H1 (cell line): ENCODE measurements around the gene RNF208. TPM values are rescaled to one million over a fixed set of nuclear protein-coding genes. Genes with fewer than 3 reads are reported as not detected.

ENCODE experiments used
- ATF2 ChIP-seq: IDR thresholded peaks from 2 replicates; pipeline ENCODE4 v1.6.1; 2012; ENCODE audit warnings: low read length, inconsistent platforms
- EZH2 ChIP-seq: fragments of 200-600 bp; sonication (generic); IDR thresholded peaks from 2 replicates; pipeline ENCODE4 v1.7.1; 2012; ENCODE audit warnings: low read depth, mild to moderate bottlenecking, moderate library complexity, low read length, inconsistent platforms; ENCODE audit not compliant: severe bottlenecking
- HDAC2 ChIP-seq, 2 experiments: fragments of 300-600 bp in 1 of 2; sonication (generic) in 1 of 2; IDR thresholded peaks; 2 replicates each; pipeline ENCODE4 v1.6.1; 2011 to 2012; ENCODE audit warnings: low read depth in 2 of 2, low read length in 2 of 2, mild to moderate bottlenecking in 2 of 2, moderate library complexity in 2 of 2, borderline replicate concordance in 1 of 2, inconsistent platforms in 1 of 2
- POLR2A ChIP-seq, 2 experiments: IDR thresholded peaks; 1 replicate in 1 of 2; 2 replicates in 1 of 2; pipeline ENCODE4 v1.6.1; 2011; ENCODE audit warnings: low read depth in 2 of 2, low read length in 2 of 2, mild to moderate bottlenecking in 2 of 2; ENCODE audit errors: control extremely low read depth in 1 of 2
- RAD21 ChIP-seq, 2 experiments: IDR thresholded peaks in 1 of 2; conservative IDR thresholded peaks in 1 of 2; 2 replicates each; pipeline ENCODE4 v1.6.1; 2011; ENCODE audit warnings: low read depth in 2 of 2, low read length in 2 of 2, improper control_type of control experiment in 1 of 2, inconsistent platforms in 1 of 2, mild to moderate bottlenecking in 1 of 2, moderate library complexity in 1 of 2
- RFX5 ChIP-seq: IDR thresholded peaks from 2 replicates; pipeline ENCODE4 v1.6.1; 2011; ENCODE audit warnings: low read depth, low read length, improper control_type of control experiment, borderline replicate concordance
- SIRT6 ChIP-seq: IDR thresholded peaks from one replicate; pipeline ENCODE4 v1.7.1; 2012; ENCODE audit warnings: low read length, inconsistent platforms
- TBP ChIP-seq: IDR thresholded peaks from 2 replicates; pipeline ENCODE4 v1.6.1; 2011; ENCODE audit warnings: low read depth, low read length, improper control_type of control experiment
- polyA plus RNA-seq, 7 experiments: library from polyadenylated mRNA; depleted of rRNA in 3 of 7; stranded (reverse) in 5 of 7; unstranded in 2 of 7; fragments of >200 nt in 5 of 7; fragments of 200-250 nt in 2 of 7; gene quantifications; 1 replicate in 5 of 7; 2 replicates in 1 of 7; 4 replicates in 1 of 7; pipeline versions ENCODE4 v1.2.1 to v1.2.3, GENCODE V29; 2011 to 2013; ENCODE audit warnings: missing spikeins in 2 of 7, mixed read lengths in 2 of 7
- total RNA-seq: library from RNA; stranded (reverse); fragmentation: NEBNext Ultra II Directional; extraction: Animal tissue kit (Norgen Biotek cat#: 25700); gene quantifications from 2 replicates; pipeline ENCODE4 v1.2.1, GENCODE V29; 2021
- TF ChIP-seq, protein P1 (sequence below), 3 experiments: IDR thresholded peaks; 1 replicate in 2 of 3; 2 replicates in 1 of 3; pipeline versions ENCODE4 v1.5.1 to v1.6.1; 2011; ENCODE audit warnings: low read length in 3 of 3, mild to moderate bottlenecking in 3 of 3, inconsistent platforms in 2 of 3, low read depth in 1 of 3, moderate library complexity in 1 of 3; ENCODE audit not compliant: insufficient read depth in 1 of 3; ENCODE audit errors: control extremely low read depth in 1 of 3

Gene RNF208
- total and polyA plus RNA-seq, 2 of the 8 experiments (the other 6 are each of a cell fraction or from before 2014, with no cell fraction given), result 2.7 to 7.7 TPM

- TF ChIP-seq ATF2 (no peak), RAD21 (IDR thresholded peaks at IDR 0.05 in 1 of 2, conservative IDR thresholded peaks at IDR 0.05 in 1 of 2; ENCODE audit: low read depth in 2 of 2, low read length in 2 of 2) (no peak), TBP (peak; percentile 38; the same call in 1 of the 2 replicates), SIRT6 (no peak), RFX5 (no peak), HDAC2 (IDR thresholded peaks at IDR 0.05; ENCODE audit: borderline replicate concordance in 1 of 2, low read depth in 2 of 2, low read length in 2 of 2) (0 out of 4 replicates have a peak, but pooled peaks of 1 of the 2 experiments have one; percentile 23), EZH2 (no peak), POLR2A (IDR thresholded peaks at IDR 0.05; ENCODE audit: control extremely low read depth in 1 of 2, low read depth in 2 of 2, low read length in 2 of 2) (peak in 1 of 2 experiments; percentile 43; a peak in 1 of 3 replicates)
- TF ChIP-seq, protein P1, sequence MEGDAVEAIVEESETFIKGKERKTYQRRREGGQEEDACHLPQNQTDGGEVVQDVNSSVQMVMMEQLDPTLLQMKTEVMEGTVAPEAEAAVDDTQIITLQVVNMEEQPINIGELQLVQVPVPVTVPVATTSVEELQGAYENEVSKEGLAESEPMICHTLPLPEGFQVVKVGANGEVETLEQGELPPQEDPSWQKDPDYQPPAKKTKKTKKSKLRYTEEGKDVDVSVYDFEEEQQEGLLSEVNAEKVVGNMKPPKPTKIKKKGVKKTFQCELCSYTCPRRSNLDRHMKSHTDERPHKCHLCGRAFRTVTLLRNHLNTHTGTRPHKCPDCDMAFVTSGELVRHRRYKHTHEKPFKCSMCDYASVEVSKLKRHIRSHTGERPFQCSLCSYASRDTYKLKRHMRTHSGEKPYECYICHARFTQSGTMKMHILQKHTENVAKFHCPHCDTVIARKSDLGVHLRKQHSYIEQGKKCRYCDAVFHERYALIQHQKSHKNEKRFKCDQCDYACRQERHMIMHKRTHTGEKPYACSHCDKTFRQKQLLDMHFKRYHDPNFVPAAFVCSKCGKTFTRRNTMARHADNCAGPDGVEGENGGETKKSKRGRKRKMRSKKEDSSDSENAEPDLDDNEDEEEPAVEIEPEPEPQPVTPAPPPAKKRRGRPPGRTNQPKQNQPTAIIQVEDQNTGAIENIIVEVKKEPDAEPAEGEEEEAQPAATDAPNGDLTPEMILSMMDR (IDR thresholded peaks at IDR 0.05; ENCODE audit: control extremely low read depth in 1 of 3, insufficient read depth in 1 of 3, low read depth in 1 of 3, low read length in 3 of 3), result peak in 1 of 3 experiments; percentile 2; a peak in 1 of 4 replicates
These were observed 32.8 kb upstream of the RNF208 start, which contains the start of gene NELFB (continued) for GRCh38 chr9:137254624-137255447.
